Kidney tubule cell (primary cell): ENCODE data around the gene NASP.
"Not testable (repeated sequence)": the region's sequence is repeated elsewhere in the genome, so short reads cannot be mapped to it uniquely, and the experiment has no call there.

Experiments
- DNase-seq: peaks from one replicate; pipeline ENCODE4 v3.0.0-alpha.2; 2018; ENCODE audit warnings: low spot score

NASP gene

DNA sequence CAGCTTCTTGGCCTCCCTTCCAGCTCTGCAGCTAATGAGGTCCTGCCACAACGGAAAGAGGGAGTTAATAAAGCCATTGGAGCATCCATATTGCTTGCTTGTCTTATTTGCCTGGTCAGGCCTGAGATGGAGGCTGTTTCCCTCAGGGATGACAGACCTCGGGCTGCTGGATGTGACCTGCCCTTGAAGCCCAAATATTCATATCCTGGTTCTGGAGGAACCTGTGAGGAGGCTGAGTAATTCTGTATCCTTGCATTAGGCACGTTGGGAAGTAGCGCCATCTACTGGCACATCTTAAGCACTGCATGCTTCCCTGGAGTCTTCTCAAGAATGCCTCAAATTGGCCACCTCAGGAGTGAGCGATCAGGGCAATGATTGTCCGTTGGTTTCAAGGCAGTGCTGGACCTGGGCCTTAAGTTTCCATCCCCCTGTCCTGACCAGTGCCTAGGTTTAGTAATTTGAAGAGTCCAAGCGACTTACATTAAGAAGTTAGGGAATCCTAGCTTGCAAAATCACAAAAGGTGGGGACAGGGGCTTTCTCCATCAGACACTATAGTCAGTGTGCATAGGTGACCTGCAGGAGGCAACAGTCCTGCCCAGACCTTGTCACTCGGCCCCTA lies 13.8 kb upstream of the NASP start:
- peak; percentile 76 for DNase-seq

DNA sequence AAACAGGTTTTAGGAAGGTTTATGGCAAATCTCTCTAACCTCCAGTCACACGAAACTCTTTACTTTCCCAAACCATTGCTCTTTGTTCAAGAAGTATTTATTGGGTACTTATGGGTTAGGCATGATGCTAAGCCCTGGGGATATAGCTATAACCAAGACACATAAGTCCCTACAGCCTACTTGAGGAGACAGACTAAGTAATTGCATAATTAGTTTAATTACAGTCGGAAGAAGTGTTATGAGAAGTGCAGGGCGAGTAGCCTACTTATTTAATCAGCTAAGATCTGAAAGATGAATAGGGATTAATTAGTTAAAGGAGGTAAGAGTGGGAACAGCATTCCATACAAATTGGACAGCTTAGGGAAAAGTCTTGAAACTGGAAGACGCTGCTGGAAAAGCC lies 13.2 kb upstream of the NASP start:
- DNase-seq, result no peak

DNA sequence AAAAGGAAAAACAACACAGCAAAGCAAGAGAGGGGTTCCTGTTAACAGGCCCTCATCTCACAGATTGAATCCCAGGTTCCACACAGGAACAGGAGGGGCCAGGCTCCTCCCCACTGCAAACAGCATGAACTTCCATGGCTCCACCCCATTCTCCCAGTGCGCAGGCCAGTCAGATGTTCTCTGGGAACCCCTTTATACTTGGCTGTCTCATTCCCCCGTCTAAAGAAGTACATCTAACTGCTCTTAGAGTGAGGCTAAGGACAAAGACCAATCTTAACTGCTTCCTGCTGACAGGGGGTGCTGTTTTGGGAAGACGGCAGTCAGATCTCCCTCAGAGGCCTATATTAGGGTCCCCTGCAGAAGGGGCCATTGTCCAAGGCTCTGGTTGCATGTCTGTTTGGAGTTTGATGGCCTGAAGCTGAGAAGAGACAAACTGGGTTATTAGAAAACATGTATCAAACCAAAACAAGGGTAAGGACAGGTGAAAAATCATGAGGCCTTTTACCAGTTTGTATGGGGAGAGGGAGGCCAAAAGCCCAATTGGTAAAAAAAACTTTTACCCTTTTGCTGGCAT lies 10.5 kb upstream of the NASP start:
- no peak for DNase-seq

- no peak for DNase-seq
These were observed 9.7 kb upstream of the NASP start for GRCh38 chr1:45574105-45574626.

- peak; percentile 98 for DNase-seq
These were observed 576 bp upstream of the NASP start for GRCh38 chr1:45583264-45583665.

- DNase-seq, result peak; percentile 88
These were observed 689 bp downstream of the NASP start for GRCh38 chr1:45584351-45585109.

DNA sequence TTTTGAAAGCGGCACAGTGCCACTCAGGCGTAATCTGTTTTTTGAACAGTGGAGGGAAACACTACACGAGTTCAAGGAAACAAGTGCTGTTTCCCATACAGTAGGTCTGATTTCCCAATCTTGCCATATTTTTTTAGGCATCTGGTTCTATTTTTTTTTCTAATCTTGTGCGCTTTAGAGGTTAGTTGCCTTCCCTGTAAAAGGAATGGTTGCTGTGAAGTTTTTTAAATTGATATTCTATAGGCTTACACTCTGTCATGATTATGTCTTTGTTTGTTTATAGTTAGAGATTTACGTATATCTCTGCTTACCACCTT lies 1.2 kb downstream of the NASP start:
- DNase-seq, result no peak

DNA sequence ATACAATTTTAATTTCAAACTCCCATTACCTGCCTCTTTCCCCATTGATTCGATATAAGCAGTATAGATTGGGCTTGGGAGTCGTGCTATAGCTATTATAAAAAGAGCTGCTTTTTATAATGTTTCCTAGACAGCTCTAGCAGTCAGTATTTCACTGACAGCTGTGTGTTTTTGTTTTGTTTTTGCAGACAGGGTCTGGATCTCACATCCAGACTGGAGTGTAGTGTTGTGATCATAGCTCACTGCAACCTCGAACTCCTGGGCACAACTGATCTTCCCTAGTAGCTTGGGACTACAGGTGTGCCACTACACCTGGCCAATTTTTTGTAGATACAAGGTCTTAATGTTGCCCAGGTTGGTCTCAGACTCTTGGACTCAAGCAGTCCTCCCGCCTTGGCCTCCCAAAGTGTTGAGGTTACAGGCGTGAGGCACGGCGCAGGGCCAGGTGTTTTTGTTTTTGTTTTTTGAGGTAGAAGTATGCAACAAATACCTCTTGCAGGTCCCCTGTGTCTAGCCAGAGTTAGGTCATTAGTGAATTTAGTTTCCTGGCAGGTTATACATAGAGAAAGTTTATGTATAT lies 1.7 kb downstream of the NASP start:
- no peak for DNase-seq

- no peak for DNase-seq
These were observed 2.9 kb downstream of the NASP start for GRCh38 chr1:45586769-45587168.

GRCh38 chr1:45589861-45590260 lies 6.0 kb downstream of the NASP start:
- peak; percentile 60 for DNase-seq

GRCh38 chr1:45594412-45594811 lies 10.6 kb downstream of the NASP start:
- no peak for DNase-seq

DNA sequence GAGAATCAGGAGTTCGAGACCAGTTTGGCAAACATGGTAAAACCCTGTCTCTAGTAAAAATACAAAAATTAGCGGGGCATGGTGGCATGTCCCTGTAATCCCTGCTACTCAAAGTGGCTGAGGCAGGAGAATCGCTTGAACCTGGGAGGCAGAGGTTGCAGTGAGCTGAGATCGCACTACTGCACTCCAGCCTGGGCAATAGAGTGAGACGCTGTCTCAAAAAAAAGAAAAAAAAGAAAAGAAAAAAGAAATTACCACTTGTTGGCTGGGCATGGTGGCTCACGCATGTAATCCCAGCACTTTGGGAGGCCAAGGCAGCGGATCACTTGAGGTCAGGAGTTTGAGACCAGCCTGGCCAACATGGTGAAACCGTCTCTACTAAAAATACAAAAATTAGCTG lies 12.9 kb downstream of the NASP start:
- DNase-seq, result not testable (repeated sequence)

DNA sequence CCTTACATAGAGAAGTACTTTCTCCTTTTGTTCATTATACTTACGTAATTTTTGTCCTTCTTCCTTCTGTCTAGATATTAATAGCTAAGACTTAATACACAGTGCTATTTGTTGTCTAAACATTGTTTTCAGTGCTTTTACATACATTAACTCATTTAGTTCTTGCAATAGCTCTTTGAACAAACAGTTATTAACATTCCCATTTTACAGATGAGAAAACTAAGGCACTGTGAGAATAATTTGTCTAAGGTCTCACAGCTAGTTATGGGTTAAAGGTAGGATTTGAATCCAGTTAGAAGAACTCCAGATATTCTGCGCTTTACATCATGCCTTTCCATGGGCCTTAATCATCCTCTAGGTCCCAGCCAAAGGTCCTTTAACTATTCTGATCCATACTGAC lies 20.4 kb downstream of the NASP start:
- DNase-seq, result no peak

- DNase-seq, result no peak
These were observed 23.7 kb downstream of the NASP start for GRCh38 chr1:45607404-45608074.

- peak; percentile 35 for DNase-seq
These were observed 24.6 kb downstream of the NASP start for GRCh38 chr1:45608175-45609156.

DNA sequence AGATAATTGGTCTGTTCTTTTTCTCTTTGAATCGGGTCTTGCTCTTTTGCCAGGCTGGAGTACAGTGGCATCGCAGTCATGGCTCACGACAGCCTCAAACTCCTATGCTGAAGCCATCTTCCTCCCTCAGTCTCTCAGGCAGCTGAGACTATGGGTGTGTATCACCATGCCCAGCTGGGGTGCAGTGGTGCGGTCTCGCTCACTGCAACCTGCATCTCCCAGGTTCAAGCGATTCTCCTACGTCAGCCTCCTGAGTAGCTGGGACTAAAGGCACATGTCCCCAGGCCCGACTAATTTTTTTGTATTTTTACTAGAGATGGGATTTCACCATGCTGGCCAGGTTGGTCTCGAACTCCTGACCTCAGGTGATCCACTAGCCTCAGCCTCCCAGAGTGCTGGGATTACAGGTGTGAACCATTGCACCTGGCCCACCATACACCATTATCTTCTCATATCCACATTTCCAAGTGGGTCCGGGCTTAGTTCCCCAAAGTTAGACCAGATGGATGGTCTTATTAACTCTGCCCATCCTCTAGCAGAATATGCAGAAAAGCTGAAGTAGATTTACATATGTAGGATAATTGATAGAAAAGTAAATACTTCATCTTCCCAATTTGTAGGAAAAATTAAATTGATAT lies 26.9 kb downstream of the NASP start:
- DNase-seq, result no peak

DNA sequence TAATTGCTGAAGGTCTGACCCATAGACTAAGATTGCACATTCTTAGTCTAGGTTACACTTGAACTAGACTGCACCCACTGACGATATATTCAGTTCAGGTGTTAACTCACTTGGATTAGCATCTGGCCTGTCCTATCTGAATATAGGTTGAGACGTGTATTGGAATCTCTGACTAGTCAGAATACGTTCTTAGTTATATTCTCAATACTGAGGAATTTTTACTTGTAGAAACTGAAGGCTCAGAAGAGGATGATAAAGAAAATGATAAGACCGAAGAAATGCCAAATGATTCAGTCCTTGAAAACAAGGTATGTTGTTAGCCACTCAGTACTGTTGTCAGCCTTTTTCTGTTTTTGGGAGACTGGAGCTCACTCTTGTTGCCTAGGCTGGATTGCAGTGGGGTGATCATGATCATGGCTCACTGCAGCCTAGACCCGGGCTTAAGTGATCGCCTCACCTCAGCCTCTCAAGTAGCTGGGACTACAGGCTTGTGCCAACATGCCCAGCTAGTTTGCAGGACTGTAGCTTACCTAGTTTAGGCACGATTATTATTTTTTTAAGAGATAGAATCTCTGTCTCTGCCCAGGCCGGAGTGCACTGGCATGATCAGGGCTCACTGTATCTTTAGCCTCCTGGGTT lies 29.2 kb downstream of the NASP start:
- no peak for DNase-seq

GRCh38 chr1:45615885-45616284 lies 32.0 kb downstream of the NASP start:
- DNase-seq, result no peak

GRCh38 chr1:45617618-45618017 lies 33.8 kb downstream of the NASP start:
- peak; percentile 28 for DNase-seq
